Stimulated activated CD8-positive, alpha-beta memory T cell treated with anti-CD3 and anti-CD28 coated beads, Interleukin-15, amount 100 ng/mL, for 4 hours (primary cell): Measurements from ENCODE around the gene NBPF1.
"Not testable (repeated sequence)": the region's sequence is repeated elsewhere in the genome, so short reads cannot be mapped to it uniquely, and the experiment has no call there.

Experiments used
- DNase-seq, 2 donors: peaks; one replicate each; pipeline ENCODE4 v3.0.0-alpha.2; 2020; ENCODE audit warnings: low read depth in 2 of 2

Gene NBPF1

DNA sequence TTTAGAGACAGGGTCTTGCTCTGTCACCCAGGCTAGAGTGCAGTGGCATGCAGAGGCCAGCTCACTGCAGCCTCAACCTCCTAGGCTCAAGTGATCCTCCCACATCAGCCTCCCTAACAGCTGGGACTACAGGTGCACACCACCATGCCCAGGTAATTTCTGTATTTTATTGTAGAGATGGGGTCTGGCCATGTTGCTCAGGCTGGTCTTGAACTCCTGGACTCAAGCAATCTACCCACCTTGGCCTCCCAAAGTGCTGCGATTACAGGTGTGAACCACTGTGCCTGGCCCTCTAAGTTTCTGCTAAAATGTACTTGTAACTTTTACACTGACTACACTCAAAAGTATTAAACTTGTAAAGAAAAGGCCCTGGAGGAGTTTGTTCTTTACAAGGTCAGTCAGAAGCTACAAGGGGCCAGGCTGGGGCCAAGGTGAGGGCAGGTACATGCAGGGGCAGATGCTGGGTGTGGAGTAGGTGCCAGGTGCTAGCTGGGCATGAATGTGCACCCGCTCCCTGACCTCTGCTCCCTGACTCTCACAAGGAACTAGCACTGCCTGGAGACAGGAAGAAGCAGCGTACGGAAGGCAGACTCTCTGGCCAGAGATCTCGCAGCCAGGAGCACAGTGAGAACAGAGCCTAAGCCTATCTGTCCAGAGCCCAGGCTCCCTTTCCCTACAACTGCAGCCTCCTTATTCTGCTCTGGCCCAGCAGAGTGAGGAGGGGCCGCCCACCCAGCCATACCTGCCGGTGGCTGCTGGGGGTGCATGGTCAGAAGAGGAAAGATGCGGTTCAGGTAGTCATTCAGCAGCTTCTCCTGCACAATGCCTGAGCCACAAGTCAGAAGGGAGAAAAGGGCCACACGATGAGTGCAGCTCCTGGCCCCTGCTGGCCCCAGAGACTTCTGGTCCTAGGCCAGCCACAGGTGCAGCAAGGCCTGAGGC is 28.9 kb upstream of the NBPF1 start:
- not testable (repeated sequence) for DNase-seq

DNA sequence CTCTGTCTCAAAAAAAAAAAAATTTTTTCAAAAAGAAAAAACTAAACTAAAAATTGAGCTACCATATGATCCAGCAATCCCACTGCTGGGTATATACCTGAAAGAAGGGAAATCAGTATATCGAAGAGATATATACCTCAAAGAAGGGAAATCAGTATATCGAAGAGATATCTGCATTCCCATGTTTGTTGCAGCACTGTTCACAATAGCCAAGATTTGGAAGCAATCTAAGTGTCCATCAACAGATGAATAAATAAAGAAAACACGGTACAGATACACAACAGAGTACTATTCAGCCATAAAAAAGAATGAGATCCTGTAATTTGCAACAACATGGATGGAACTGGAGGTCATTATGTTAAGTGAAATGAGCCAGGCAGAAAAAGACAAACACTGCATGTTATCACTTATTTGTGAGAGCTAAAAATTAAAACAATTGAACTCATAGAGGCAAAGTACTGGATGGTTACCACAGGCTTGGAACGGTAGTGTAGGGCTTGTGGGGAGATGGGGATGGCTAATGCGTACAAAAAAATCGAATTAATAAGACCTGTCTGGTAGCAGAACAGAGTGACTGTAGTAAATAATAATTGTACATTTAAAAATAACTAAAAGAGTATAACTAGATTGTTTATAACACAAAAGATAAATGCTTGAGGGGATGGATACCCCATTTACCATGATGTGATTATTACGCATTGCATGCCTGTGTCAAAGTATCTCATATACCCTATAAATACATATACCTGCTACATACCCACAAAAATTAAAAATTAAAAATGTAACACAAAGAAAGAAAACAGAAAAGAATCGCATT is 28.0 kb upstream of the NBPF1 start:
- not testable (repeated sequence) for DNase-seq

DNA sequence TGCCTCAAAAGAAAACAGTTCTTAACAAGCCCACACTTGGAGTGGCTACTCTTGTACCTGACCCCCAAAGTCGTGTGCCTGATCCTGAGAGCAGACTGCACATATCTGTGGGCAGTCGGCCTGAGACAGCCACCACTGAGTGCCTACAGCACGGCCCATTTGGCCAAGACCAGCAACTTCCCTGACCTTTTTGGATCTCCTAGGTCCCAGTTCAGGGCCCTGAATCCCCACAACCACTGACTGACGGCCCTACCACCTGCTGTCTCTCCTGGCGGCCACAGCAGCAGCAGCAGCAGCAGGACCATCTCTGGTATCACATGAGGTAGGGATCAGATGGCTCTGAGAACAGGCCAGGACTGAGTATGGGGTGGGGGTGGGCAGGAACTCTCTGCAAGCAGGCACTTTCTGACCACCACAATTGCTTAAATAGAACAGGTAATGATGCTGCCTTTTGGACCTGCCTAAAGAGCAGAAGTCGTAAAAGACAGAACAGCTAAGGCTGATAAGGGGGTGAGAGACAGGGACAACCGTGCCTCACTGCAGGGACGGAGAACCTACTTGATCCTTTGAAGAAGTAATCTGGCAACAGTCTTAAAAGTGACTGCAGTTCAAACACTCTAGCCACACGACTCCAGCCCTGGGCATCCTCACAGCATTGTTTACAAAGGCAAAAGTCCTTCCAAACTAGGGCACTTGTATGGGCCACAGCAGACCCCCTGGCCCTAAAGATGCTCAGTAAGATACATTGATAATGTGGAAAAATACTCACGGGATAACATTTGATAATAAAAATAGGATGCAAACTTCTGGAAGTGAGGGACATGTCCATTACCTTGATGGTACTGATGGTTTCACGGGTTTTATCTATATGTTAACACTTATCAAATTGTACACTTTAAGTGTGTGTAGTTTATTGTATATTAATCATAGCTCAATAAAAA is 26.0 kb upstream of the NBPF1 start:
- not testable (repeated sequence) for DNase-seq

DNA sequence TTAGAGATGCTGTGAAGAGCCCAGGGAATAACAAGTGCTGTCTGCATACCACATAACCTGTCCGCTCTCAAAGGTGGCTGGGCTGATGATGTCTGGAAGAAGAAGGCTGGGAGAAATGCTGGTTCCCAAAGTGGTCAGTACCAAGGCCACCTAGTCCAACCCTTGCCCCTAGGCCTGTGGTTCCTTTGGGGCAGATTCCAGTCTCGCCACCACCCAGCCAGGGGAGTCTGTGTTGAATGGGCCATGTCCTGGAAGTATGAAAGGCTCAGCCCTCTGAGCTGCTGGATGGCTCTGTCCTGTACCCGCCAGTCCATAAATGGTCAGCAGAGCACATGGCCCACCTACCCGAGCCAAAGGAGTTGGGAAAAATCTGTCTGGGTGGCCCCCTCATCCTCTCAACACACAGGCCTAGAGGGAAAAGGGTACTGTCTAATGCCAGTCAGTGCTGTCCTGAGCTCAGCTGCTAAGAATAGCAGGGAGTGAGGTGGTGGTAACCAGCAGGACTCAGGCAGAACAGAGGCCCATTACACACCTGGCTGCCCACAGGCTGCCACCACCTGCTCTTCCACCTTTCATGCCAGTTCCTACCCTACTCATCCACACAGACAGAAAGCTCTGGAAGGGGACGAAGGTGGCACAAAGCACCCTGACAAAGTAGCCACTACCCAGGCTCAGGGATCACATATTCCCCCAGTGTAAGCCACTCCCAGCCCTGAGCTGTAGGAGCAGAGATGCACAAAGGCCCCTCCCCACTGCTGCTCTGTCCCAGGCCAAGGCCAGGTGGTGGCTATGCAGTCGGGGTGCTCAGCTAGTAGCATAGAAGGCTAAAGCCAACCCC is 24.8 kb upstream of the NBPF1 start:
- not testable (repeated sequence) for DNase-seq

DNA sequence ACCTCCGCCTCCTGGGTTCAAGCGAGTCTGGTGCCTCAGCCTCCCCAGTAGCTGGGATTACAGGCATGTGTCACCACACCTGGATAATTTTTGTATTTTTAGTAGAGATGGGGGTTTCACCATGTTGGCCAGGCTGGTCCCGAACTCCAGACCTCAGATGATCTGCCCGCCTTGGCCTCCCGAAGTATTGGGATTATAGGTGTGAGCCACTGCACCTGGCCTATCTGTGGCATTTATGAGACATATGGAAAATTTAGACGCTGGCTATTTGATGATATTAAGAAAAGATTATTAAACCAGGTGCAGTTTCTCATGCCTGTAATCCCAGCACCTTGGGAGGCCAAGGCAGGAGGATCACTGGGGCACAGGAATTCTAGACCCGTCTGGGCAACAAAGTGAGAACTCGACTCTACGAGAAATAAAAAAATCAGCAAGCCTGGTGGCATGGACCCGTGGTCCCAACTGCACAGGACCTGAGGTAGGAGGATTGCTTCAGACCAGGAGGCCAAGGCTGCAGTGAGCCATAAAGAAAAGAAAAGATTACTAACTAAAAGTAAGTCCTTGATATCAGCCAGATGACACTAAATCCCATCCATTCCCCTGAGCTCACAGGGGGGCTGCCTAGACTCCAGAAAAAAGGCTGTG is 23.3 kb upstream of the NBPF1 start:
- DNase-seq = not testable (repeated sequence)

DNA sequence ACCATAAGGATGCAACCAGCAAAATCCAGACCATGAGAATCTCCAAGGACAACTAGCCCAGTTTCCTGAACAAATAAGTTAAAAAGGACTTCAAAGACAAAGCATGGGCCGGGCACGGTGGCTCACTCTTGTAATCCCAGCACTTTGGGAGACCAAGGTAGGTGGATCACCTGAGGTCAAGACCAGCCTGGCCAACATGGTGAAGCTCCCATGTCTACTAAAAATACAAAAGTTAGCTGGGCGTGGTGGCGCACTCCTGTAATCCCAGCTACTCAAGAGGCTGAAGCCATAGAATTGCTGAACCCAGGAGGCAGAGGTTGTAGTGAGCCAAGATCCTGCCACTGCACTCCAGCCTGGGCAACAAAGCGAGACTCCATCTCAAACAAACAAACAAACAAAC is 22.6 kb upstream of the NBPF1 start:
- not testable (repeated sequence) for DNase-seq

DNA sequence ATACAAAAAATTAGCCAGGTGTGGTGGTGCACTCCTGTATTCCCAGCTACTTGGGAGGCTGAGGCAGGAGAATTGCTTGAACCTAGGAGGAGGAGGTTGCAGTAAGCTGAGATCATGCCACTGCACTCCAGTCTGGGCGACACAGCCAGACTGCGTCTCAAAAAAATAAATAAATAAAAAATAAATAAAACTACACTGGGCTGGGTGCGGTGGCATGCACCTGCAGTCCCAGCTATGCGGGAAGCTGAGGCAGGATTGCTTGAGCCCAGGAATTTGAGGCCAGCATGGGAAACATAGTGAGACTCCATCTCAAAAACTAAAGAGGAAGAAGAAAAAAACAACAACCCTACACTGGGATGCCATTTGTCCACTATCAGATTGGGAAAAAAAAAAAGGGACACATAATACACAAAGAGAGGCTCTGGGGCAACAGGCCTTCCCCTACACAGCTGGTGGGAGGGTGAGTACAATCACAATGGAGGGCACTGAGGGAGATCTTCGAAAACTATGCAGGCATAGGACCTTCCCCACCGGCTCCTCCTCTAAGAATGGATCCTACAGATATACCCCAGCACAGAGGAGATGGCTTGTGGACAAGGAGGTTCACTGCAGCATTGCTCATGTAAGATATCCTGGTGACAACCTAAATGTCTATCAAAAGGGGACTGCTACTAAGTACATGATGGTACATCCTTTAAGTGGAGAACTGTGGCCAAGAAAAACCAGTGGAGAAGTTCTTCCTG is 20.3 kb upstream of the NBPF1 start:
- not testable (repeated sequence) for DNase-seq

DNA sequence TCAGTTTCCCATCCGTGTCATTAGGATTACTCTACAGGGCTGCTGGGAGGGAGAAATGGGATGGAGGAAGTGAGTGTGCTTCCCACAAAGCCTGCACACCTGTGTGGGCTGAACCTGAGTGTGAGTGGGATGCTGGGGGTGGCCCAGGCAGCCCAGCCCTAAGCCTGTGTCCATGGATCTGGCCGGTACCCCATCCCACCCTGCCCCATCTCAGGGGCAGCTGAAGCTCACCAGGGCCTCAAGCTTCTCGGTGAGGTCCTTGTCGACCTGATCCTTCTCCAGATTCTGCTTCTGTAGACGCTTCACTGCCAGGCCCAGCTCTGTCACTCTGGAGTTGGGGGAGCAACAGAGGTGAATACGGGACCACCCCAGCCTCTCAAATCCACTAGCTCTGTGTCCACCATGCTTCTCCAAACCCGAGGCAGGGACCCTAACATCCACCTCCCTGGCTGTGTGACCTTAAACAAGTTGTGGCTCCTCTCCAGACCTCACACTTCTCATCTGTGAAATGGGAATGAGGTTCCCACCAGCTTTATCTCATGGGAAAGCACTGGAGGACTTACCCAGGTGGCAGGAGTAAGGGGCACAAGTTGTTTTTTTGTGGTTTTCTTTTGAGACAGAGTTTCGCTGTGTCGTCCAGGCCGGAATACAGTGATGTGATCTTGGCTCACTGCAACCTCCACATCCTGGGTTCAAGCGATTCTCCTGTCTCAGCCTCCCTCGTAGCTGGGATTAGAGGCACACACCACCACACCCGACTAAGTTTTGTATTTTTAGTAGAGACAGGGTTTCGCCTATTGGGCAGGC is 18.9 kb upstream of the NBPF1 start:
- DNase-seq = not testable (repeated sequence)

DNA sequence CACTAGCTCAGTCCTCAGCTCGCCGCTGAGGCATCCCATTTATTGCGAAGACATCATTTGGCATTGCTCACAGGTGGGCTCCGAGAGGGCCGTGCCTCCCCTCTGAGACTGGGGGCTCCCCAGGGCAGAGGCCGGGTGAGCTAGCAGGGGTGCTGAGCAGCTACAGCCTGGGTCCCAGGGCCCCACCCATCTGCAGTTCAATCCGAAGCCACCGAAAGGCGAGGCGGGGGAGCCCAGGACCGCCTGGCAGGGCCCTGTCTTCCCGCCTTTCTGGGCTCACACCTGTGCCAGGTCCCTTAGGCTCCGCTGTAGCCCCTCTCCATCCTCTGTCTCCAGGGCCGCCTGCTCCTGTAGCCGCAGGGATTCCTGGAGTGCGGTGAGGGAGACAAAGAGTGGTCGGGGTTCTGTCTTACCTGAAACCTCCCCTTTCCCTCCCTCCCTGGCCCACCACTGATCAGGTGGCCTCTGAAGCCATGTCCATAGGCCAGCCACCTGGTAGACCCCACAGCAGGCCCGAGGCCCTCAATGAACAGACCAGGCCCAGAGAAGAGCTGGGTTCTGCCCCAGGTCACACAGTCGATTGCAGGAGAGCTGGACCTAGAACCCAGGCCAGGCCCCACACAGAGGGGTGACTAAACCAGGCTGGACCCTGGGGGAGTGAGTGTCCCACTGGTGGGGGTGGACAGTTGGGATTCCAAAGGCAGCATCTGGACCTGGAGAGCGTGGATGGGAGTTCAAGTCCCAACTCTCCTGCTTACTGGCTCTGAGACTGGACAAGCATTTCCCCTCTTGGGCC is 18.1 kb upstream of the NBPF1 start:
- no peak for DNase-seq

DNA sequence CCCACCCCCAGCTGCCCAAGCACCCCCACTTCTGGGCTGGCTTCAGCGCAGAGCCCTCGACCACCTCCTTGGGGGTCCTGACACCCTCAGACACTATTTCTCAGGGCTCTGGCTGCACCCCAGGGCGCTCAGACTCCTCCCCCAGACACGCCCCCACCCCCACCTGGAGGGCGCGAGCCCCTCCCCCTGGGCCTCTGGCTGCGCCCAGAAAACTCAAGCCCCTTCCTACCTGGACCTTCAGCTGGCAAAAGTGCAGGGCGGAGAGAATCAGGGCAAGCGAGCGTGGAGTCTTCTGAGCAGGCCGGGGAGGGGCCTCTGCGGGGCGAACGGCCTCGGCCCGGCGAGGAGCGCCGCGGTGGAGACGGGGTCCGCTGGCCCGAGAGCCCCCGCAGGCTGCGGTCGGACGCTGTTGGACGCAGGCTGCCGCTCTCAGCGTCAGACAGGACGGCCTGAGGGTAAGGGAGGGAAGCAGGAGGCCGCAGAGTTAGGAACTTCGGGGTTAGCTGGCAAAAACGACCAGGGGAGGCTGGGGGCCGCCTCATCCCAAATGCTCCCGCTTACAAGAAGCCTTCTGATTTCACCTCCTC is 17.4 kb upstream of the NBPF1 start:
- DNase-seq = no peak

DNA sequence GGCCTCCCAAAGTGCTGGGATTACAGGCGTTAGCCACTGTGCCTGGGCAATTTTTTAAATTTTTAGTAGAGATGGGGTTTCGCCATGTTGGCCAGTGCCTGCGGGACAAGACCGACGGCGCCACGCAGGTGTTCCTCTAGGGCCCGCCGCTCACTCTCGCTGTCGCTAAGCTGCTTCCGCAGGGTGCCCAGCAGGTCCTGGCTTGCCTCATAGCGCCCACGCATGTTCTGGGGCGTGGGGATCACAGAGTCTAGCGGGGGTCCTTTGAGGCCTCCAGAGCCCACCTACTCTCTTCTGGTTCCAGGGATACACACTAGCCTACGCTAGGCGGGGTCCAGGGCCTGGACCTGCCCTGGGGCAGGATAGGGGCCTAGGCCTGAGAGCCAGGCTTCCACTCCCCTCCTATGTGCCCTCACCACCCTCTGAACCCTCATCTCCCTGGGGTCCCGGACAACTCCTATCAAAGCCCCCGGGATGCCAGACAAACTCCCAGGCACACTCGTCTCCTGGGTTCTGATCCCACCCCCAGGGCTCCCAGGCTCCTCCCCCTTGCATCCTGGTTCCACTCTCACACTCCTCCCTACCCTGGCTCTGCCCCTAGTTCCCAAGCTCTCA is 16.7 kb upstream of the NBPF1 start:
- DNase-seq = not testable (repeated sequence)

DNA sequence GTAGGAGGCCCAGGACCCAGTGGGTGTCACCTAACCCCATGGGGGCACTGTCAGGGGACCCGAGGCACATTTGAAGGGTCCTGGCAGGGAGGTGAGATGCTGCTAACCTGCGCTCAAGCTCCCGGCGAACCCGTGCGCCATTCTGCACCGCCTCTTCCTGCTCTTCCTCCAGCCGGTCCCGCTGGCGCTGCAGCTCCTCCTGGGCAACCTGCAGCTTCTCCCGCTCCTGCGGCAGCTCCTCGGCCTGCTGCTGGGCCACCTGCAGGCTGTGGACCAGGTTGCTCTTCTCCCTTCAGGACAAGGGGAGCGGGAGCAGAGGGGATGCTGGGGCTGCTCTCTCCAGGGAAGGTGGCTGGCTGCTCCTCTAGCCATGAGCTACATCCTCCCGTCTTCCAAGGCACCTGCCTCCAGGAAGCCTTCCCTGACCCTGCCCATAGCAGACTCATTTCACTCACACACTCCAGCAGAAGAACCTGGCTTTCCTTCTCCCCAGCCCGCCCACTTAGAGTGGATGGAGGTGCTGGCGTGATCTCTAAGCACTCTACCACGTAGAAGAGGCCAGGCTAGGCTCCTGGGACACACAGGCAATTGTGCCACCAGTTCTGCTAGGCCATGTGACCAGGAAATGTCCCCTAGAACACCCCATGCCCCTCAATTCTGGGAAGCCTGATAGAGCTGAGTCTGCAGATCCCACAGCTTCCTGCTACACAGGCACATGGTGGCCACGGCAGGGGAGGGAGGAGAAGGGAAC is 15.2 kb upstream of the NBPF1 start:
- no peak for DNase-seq

DNA sequence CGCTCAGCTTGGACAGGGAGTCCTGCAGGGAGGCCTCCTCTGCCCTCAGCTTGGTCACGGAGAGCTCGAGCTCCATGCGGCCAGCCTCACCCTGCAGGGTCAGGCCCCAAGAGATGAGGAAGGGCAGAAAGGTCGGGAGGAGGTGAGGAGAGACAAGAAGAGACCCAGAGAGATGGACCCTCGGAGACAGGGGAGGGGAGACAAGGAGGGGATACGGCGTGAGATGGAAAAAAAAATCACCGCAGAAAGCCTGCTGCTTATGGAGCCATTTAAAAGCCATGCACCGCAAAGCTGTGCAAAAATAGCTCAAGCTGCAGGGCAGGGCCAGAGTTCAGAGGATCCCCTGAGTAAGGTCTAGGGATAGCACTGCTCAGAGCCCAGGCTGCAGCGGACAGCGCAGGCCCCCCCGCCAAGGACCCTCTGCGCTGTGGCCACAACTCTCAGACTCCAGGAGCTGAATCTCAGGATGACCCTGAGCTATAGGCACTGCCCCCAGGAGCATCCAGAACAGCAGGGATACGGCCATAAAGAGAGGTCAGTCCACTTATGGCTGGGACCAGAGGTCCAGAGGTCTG is 13.1 kb upstream of the NBPF1 start:
- not testable (repeated sequence) for DNase-seq

DNA sequence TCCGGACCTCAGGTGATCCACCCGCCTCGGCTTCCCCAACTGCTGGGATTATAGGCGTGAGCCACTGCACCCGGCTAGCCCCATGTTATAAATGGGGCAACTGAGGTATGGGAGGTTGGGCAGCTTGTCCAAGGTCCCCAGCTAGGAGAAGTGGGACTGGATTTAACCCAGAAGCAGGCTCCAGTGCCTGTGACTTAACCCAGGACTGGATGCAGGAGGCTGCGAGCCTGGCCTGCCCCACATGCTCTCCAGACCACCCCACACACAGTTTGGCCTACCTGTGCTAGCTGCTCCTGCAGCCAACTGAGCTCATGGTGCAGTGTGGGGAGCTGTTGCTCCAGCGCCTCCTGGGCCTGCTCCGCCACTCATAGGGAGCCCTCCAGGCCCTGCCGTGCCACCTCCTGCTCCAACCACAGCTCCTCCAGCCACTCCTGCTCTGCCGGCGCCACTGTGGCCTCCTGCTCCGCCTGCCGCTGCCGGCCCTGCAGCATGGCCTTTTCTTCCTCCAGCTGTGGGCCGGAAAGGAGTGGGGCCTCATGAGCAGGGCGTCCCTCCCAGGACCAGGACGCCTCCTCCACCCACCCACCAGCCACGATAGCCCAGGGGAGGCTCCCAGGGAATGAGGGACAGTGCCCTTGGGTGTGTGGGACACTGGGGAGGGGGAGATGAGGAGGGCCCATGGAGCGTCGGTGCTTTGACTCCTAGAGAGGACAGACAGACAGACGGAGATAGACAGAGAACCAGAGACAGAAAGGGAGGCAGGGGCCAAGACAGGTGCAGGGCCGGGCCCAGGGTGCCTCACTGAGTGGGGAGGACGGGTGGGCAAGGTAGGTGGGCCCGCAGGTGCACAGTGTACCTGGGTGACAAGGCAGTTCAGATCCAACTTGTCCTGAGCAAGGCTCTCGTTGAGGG is 12.4 kb upstream of the NBPF1 start:
- DNase-seq = no peak
